Fibroblast of villous mesenchyme (primary cell): Measurements from ENCODE around the gene OR10G2. TPM values are rescaled to one million over a fixed set of nuclear protein-coding genes. Genes with fewer than 3 reads are reported as not detected.

ENCODE experiments used
- DNase-seq: peaks from one replicate; pipeline ENCODE4 v3.0.0-alpha.2; 2010; ENCODE audit warnings: low read depth
- H3K4me3 ChIP-seq: 2 replicates; pipeline ENCODE4 v1.5.1; 2011; ENCODE audit warnings: low read depth, mild to moderate bottlenecking, low read length
- total RNA-seq: library from RNA; depleted of rRNA; stranded (reverse); fragments of >200 nt; gene quantifications from 2 replicates; pipeline ENCODE4 v1.2.3, GENCODE V29; 2012
- TF ChIP-seq, protein P1 (sequence below): IDR thresholded peaks from 2 replicates; pipeline ENCODE4 v1.5.1; 2012; ENCODE audit warnings: low read depth, mild to moderate bottlenecking, low read length; ENCODE audit not compliant: insufficient read depth

Gene OR10G2
- total RNA-seq, 1 donor = not detected

DNA sequence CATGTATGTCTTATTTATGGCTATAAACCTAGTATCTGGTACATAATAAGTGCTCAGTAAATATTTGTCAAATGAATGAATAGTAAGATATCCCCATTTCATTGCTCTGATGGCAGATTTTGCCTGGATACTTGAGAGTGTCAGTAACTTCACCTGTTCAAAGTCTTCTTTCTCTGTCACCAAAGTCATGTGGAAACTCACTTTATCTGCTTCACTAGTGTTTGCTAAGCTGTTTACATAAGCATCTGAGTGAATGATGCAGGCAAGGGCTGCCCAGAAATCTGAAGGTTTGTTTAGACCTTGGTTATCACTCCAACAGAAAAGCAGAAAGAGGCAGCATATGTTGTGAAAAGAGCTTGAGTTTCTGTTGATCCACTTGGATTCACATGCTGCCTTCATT, 34.5 kb upstream of the OR10G2 start:
- H3K4me3 ChIP-seq = no peak overlapping the region
- TF ChIP-seq, protein P1, sequence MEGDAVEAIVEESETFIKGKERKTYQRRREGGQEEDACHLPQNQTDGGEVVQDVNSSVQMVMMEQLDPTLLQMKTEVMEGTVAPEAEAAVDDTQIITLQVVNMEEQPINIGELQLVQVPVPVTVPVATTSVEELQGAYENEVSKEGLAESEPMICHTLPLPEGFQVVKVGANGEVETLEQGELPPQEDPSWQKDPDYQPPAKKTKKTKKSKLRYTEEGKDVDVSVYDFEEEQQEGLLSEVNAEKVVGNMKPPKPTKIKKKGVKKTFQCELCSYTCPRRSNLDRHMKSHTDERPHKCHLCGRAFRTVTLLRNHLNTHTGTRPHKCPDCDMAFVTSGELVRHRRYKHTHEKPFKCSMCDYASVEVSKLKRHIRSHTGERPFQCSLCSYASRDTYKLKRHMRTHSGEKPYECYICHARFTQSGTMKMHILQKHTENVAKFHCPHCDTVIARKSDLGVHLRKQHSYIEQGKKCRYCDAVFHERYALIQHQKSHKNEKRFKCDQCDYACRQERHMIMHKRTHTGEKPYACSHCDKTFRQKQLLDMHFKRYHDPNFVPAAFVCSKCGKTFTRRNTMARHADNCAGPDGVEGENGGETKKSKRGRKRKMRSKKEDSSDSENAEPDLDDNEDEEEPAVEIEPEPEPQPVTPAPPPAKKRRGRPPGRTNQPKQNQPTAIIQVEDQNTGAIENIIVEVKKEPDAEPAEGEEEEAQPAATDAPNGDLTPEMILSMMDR = no peak
- no peak for DNase-seq

DNA sequence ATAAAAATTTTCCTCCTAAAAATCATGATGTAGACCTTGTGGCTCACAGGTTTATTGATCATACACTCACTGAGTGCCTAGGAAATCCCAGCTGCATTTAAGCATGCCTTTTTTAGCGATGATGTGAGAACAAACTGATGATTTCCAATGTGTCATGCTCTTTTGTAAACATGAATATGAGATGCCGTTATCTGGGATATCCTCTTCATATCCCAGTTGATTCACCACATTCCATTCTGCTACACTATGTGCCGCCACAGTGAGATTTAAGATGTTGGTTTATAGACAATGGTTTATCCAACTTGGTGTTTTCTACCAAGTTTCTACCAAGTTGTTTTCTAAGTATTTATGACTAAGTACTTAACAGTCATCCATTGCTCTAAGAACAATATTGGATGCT, 33.6 kb upstream of the OR10G2 start:
- DNase-seq = peak; percentile 79
- H3K4me3 ChIP-seq = no peak overlapping the region
- TF ChIP-seq, protein P1 = no peak

DNA sequence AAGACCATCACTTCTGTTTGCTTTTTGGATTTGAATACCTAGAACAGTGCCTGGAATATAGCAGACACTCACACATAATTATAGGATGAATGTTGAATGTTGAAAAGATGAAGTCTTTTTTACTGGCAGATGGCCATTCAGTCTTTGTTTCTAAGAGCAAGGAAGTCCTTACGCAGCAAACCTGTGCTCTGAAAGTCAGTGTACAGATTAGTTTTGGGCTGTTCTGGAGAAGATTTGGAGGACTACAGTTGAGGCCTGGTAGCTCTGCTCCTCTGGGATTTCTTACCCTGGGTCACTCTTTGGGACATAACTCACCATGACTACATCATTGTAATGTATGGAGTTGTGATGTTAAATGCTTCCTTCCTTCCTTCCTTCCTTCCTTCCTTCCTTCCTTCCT, 22.2 kb upstream of the OR10G2 start:
- DNase-seq = no peak

GRCh38 chr14:21654215-21654614, 19.5 kb upstream of the OR10G2 start:
- no peak overlapping the region for H3K4me3 ChIP-seq
- no peak for DNase-seq
- TF ChIP-seq, protein P1 = no peak

More for the DNA sequence above, 22.2 kb upstream of the OR10G2 start:
- H3K4me3 ChIP-seq = no peak overlapping the region
- TF ChIP-seq, protein P1 = no peak

GRCh38 chr14:21653331-21653885, 18.7 kb upstream of the OR10G2 start, which contains the start of gene OR4E2:
Gene OR4E2, plus strand, starts transcription at chr14:21653835. Its CDS starts 11,248 bp downstream, at chr14:21665083.
- no peak within 1 kb of the TSS for H3K4me3 ChIP-seq
- TF ChIP-seq, protein P1 = no peak
- DNase-seq = no peak

GRCh38 chr14:21652209-21652808, 17.6 kb upstream of the OR10G2 start:
- TF ChIP-seq, protein P1 = no peak
- no peak overlapping the region for H3K4me3 ChIP-seq
- no peak for DNase-seq
